HG03521 (cell line): ENCODE results near the gene GRPEL1.
"Not testable (repeated sequence)": the region's sequence is repeated elsewhere in the genome, so short reads cannot be mapped to it uniquely, and the experiment has no call there.

Experiments used
- ATAC-seq: cut with Tn5 transposase; IDR thresholded peaks from one replicate; pipeline ENCODE4 v1.9.1; 2021; ENCODE audit warnings: mild to moderate bottlenecking, moderate library complexity; ENCODE audit not compliant: unreplicated experiment

The GRPEL1 gene

DNA sequence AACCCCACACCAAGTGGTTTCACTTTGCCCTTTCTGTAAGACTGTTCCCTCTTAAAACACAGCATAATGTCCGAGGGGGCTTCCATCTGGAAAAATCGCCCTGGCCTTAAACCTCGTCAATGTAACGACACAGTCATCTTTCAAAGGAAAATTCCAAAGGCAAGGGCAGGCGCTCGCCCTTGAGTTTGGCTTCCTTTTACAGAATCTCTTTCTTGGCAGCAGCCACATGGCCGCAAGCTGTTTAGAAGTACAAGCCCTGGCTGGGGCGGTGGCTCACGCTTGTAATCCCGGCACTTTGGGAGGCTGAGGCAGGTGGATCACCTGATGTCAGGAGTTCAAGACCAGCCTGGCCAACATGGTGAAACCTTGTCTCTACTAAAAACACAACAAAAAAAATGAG lies 27.1 kb upstream of the GRPEL1 start:
- no peak for ATAC-seq

DNA sequence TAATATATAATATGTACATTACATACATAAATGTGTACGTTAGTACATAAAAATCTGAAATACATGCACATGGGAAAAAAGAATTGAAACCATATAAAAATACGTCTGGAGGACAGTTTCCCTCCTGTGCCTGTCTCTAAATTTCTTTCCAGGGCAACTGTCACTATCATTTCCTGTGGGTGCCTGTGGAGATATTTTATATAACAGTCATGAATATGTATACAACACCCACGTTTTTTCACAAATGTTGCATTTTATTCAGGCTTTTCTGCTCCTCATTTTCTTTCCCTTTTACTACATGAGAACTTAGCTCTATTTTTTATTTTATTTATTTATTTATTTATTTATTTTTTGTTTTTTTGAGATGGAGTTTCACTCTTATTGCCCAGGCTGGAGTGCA lies 24.2 kb upstream of the GRPEL1 start:
- ATAC-seq, result no peak

DNA sequence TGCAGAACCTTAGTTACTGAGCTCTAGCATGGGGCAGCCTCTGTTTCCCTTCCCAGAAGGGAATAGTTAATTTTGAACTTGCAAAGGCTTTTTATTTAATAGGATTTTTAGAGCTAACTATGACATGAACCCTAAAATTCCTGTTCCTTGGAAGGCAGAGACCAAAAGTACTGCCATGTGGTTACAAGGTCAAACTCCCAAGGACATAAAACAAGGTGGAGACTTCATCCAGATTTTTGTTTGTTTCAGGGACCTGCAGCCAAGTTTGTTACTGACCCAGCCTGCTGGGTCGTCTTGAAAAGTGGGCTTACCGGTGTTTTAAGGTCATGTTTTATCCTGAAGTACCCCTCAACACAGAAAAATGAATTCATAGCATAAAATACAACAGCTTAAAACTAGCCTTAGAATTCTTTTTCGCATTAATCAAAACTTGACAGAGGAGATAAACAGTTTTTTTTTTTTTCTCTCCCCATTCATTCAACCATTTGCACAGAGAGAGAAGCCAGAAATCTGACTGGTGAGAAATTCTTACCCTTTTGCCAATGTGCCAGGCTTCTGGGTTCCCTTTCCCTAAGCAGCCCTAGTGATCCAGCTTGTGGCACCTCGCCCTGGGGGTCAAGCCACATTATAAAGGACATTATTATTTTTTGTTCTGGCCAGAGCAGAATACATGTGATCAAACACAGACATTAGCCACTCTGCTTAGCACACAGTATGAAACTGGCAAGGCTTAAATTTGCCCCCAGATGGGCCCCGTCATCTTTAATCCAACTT lies 21.5 kb upstream of the GRPEL1 start:
- ATAC-seq, result no peak

DNA sequence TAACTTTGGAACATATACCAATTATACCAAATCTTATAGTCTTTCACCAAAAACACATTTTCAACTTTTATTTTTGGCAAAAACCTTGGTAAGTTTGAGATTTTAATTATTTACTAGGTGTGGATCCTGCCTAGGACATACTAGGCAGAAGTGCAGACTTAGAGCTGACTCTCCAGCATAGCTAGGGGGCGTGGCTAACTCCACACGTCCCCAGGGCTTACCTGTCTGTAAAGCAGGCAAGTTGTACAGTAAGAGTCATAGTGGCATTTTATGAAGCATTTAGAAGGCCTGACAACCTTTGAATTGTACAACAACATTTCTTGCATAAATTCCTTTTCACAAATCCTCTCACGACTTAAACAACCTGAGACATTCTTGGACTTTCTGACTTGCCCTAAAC lies 19.2 kb upstream of the GRPEL1 start:
- no peak for ATAC-seq

DNA sequence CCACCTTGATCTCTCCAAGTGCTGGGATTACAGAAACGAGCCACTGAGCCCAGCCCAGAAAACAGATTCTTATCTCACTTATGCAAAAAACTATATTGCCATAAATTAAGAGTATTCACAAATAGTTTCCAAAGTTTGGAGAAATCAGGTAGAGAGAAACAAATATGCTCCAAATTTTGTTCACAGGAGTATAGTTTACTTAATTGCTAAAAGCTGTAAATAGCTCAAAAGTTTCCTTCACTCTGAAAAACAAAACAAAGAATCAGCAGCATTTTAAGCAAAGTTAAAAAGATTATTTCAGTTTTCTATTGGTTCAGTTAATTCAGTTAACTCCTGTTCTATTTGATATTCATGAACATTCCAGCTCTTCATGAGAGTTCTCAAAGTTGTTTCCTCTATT lies 18.5 kb upstream of the GRPEL1 start:
- ATAC-seq, result no peak

DNA sequence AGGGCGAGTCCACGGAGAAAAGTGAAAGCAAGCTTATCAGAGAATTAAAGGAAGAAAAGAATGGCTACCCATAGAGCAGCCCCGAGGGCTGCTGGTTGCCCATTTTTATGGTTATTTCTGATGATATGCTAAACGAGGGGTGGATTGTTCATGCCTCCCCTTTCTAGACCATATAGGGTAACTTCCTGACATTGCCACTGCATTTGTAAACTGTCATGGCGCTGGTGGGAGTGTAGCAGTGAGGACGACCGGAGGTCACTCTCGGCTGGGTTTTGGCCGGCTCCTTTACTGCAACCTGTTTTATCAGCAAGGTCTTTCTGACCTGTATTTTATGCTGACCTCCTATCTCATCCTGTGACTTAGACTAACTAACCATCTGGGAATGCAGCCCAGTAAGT lies 16.7 kb upstream of the GRPEL1 start:
- ATAC-seq, result not testable (repeated sequence)

DNA sequence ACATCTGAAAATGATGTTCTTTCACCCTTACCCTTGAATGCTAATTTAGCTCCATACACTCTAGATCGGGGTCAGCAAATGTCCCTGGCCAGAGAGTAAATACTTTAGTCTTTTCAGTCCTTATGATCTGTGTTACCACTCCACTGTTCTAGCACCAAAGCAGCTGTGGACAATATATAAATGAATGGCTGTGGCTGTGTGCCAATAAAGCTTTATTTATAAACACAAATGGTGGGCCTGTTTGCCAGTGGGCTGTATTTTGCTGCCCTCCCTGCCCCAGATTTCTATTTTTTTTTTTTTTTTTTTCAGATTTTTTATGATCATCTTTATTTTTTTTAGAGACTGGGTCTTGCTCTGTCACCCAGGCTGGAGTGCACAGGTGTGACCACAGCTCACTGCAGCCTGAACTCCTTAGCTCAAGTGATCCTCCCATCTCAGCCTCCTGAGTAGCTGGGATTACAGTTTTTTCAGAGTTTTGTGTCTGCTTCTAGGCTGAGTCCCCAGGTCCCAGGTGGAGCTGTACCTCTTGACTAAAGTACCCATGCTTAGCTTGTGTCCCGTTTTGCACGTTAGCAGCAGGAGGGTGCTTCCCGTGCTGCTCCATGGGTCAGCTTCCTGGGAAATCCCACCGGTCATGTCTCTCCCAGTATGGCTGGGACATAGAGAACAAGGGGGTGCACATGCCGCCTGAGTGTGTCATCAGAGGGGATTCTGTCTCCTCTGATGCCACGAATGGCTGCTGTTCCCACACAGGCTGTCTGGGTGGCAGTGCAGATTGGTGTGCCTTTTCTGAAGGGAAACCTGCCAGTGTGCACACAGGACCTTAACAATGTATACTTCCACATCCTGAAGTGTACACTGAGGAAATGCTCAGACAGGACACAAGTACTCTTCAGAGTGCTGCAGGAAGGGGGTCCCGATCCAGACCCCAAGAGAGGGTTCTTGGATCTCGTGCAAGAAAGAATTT lies 16.0 kb upstream of the GRPEL1 start:
- ATAC-seq, result no peak

DNA sequence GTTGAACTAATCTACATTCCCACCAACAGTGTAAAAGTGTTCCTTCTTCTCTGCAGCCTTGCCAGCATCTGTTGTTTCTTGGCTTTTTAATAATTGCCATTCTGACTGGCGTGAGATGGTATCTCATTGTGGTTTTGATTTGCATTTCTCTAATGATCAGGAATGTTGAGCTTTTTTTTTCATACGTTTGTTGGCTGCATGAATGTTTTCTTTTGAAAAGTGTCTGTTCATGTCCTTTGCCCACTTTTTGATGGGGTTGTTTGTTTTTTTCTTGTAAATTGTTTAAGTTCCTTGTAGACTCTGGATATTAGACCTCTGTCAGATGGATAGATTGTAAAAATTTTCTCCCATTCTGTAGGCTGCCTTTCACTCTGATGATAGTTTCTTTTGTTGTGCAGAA lies 12.0 kb upstream of the GRPEL1 start:
- ATAC-seq, result not testable (repeated sequence)

DNA sequence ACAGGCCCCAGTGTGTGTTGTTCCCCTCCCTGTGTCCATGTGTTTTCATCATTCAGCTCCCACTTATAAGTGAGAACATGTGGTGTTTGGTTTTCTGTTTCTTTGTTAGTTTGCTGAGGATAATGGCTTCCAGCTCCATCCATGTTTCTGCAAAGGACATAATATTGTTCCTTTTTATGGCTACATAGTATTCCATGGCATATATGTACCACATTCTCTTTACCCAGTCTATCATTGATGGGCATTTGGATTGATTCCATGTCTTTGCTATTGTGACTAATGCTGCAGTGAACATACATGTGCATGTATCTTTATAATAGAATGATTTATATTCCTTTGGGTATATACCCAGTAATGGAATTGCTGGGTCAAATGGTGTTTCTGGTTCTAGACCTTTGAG lies 11.6 kb upstream of the GRPEL1 start:
- ATAC-seq, result not testable (repeated sequence)

DNA sequence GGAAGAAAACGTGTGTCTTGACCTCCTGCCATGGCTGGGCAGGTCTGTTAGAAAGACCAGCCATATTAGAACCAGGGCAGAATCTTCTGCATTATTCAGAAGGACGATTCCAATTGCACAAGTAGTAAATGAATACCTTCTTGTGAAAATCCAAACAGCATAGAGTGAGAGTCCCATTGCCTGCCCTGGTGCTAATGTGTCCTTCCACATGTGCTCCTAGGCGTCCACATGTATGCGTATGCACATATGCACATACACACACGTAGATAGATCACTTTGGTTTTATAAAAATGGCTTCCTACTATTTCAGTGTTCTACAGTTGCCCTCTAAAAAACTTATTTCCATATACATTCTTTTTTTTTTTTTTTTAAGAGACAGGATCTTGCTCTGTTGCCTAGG lies 10.2 kb upstream of the GRPEL1 start:
- ATAC-seq, result no peak

DNA sequence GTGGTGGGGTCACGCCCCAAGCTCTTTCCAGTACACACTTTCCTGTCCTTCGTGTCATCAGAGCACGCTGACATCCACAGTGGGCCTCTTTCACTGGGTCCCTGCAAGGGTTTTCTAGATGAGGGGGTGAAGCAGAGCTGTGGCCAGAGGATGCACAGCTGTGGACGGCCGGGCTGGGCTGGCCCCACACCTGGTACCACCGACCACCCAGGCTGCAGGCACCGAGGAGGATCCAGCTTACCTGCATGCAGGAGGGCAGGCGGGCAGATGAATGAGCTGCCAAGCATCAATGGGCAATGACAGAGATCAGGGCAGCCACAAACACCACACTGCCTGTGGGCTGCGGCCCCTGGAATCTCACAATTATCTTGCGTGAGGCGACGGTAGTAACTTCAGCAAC lies 9.5 kb upstream of the GRPEL1 start:
- no peak for ATAC-seq

DNA sequence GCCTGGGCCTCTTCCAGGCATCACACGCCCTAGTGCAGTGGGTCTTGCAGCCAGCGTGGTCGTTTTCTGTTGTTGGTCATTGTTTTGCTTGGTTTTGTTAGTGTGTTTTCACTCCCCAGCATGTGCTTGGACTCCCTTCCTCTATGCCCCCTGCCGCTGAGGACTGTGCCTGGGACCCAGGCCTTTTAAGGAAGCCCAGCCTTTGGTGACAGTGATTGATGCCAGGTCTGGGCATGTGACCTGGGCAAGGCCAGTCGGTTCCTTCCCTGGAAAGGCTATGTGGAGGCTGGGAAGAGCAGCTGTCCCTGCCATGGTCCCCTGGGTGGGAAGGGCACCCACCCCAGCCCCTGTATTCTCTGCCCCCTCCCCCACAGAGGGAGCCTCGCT lies 8.8 kb upstream of the GRPEL1 start:
- ATAC-seq, result no peak

DNA sequence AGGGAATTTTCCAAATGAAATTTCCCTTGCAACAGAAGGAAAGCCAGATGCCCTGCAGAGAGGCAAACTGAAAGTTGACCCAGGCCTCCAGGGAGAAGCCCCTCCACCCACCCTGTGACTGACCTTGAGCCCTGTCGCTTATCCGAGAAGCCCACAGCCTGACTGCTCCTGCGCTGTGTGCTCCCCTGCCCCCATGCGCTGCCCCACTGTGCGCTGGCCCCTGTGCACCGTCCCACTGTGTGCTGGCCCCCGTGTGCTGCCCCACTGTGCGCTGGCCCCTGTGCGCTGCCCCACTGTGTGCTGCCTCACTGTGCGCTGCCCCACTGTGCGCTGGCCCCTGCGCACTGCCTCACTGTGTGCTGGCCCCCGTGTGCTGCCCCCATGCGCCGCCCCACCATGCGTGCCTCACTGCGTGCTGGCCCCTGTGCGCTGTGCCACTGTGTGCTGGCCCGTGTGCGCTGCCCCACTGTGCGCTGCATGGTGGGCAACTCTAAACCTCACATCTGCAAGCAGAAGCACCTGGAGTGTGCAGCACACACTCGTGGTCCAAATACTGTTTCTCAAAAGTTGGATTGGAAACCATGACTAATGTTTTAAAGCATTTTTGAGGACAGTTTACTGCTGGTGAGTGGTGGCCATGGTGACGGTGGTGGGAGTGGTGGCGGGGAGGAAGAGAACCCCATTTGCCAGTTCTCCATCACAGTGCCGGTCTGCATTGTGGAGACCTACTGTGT lies 8.3 kb upstream of the GRPEL1 start:
- no peak for ATAC-seq

DNA sequence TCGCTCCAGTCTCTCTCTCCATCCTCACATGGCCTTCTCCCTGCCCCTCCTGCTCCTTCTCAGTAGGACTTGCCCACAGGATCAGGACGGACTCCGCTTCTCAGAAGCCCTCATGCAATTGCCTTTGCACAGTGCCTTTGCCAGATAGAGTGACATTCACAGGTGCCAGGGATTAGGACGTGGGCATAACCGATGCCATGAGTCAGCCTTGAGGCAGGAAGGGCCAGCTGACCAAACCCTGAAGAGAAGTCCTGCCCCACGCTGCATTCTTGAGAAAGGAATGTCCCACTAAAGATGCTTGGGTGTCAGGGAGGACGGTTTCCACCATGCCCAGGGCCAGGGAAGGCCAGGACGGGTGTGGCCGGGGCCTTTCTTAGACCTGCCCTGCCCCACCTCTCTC lies 6.6 kb upstream of the GRPEL1 start:
- no peak for ATAC-seq

DNA sequence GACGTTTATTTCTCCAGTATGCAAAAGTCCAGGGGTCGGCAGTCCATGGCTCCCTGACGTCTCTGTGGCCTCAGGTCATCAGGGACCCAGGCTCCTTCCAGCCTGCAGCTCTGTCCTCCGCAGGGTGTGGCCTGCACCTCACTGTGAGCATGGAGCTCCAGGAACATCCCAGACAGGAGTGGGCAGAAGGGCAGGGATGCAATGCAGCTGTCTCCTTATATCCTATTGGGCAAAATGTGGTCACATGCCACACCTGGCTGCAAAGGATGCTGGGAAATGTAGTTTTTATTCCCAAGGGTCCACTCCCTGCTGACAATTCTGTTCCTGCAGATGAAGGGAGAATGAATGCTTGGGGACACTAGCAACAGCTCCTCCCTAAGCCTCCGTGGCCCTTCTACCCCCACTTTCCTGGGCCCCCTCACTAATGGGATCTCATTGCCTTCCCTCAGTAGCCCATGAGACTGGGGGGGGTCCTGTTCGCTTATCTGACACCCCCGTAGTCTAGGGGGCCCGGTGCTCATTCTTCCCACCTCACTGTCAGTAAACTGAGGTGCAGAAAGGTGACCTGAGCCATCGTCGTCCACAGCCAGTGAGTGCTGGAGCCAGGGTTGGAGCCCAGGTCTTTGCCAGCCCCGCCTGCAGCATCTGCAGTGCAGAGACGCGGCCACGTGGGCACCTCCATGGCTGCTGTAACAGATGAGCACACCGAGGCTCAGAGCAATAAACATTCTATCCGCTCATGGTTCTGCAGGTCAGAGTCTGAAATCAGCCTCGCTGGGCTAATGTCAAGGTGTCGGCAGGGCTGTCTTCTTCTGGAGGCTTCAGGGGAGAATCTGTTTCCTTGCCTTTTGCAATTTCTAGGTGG lies 5.9 kb upstream of the GRPEL1 start:
- ATAC-seq, result no peak

DNA sequence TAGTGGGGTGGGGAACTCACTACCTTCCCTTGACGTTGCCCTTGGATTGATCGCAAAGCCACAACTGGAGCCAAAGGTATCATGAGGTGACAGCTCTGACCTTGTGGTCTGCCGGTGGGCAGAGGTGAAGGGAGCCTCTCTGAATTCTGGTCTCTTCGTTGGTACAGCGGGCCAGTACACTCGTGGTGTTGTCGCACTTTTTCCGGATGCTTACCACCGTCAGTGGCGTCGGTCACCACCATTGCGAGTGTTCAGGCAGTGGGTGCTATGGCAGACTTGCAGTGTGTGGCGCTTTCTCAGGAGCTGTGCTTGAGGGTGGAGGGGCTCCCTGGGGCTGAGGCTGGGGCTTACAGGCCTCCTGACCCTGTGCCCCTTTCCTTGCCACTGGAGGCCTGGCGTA lies 5.2 kb upstream of the GRPEL1 start:
- no peak for ATAC-seq

DNA sequence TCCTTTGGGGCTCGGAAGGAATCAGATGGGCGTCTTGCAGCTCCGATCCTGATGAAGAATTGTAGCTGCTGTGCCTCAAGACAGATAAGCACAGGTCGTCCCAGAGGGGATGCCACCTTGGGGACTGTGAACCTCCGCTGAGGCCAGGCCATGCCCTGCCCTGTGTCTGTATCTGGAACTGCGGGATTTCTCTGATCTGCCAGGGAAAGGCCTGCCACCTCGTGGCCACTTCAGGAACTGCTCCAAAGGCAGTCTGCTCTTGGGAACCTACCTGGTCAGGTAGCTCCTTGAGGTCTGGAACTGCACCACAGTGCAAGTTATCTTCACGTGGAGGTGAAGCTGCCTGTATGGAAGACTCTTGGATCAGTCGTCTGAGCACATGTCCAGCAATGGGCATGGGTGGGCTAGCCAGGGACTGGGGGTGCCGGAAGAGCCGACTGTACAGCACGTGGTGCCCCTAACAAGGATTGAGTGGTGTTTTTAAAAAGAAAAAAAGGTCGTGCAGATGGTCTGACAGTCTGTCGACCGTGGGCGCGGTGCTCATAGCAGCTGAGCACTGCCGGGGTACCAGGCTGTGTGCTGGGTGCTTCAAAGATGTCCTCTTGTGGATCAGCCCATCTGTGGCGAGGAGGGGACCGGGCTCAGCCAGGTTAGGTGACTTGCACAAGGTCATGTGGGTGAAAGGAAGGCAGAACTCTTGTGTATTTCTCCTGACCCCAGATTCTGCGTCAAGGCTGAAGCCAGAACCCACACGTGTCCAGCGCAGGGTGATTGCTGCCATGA lies 3.1 kb upstream of the GRPEL1 start:
- peak; percentile 28 for ATAC-seq

DNA sequence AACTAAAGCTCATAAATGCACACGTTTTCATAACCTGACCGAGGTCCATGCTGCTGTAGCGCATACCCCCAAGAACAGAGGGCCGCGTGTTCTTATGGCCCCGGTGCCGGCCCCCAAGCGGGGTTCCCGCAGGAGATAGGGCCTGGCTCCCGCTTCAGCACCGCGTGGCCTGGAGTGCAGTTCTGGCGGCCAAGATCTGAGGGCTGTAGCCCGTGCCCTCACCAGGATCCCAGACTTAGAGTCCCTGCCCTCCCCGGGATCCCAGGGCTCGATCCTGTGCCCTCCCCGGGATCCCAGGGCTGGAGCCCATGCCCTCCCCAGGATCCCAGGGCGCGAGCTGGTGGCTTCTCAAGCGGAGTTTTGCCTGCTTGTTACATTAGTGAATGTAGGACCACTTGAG lies 1.0 kb upstream of the GRPEL1 start:
- no peak for ATAC-seq

DNA sequence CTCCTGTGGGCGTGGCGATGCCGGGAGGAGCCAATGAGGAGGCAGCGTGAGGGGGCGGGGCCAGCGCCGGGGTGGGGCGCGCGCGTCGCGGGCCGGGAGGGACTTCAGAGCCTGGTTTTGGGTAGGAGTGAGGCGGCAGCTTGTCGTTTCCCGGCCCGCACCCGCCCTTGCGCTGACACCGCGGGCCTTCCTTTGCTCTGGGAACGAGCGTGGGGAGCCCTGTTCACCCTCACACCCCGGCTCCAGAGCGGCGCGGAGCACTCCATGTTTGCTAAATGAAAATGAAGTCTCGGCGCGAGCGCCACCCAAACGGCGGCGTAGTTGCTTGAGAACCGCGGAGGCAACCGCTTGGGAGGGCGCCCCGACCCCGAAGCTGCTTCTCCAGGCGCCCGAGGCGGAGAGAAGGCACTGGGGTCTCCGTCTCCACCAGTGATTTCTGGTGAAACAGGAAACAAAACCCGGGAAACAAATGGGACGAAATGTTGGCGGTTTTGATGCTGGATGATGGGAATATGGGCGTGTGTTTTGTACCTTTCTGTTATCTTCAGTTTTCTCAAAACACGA lies 497 bp upstream of the GRPEL1 start:
- peak; percentile 20 for ATAC-seq

DNA sequence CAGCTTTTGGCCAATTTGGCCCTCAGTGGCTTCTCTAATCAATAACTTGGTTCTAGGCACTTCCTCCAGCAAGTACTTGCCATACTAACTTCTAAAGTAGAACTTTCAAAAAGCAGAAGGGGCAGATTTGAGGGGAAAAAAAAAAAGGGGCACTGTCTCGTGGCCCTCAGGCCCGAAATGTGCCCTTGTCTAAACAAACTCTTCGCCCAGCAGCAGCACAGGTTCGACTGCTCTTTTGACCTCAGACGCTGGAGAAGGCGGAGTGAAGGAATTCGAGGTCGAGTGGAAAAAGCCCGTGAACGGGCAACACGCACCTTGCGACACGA lies 775 bp downstream of the GRPEL1 start:
- no peak for ATAC-seq
